HCT116 (cell line): ENCODE results near the gene PVR. TPM values are rescaled to one million over a fixed set of nuclear protein-coding genes. Genes with fewer than 3 reads are reported as not detected.

ENCODE experiments used
- ATAC-seq: fragments of 200-7000 bp; cut with Tn5 transposase; 2 replicates; pipeline ENCODE4 v1.9.1; 2020; ENCODE audit warnings: mild to moderate bottlenecking, moderate library complexity
- BruUV-seq: library from RNA; stranded (reverse); fragments of 400-500 nt; replicated peaks from 2 replicates; lab custom pipeline; 2021; lab: Mats Ljungman, UMichigan
- CTCF ChIA-PET: fragments of 300-600 bp; sonication (Branson Sonifier 250); formaldehyde crosslinking; loops from one replicate; lab custom pipeline; 2021; ENCODE audit warnings: antibody characterized with exemption; lab: Charles Lee
- POLR2A ChIA-PET: fragments of 300-600, 350-600 bp; sonication (Branson Sonifier 250); formaldehyde crosslinking; loops from one replicate; lab custom pipeline; 2021; ENCODE audit warnings: antibody characterized with exemption; lab: Charles Lee
- RAD21 ChIA-PET, 2 experiments: fragments of 300-600 bp; sonication (Branson Sonifier 250); formaldehyde crosslinking; loops; one replicate each; lab custom pipeline; 2023; ENCODE audit warnings: low total read pairs in 2 of 2; ENCODE audit not compliant: uncharacterized antibody in 2 of 2, unreplicated experiment in 2 of 2, low non-redundant PET in 1 of 2; lab: Charles Lee
- DNase-seq: peaks from one replicate; pipeline ENCODE4 v3.0.0-alpha.2; 2010; ENCODE audit warnings: low read depth, low spot score
- H2AFZ ChIP-seq: fragments of 200-600 bp; shearing (Covaris generic), sonication (generic); 2 replicates; pipeline ENCODE4 v1.6.1; 2017; ENCODE audit warnings: low read depth, mixed run types, mixed read lengths, antibody characterized with exemption, low read length; ENCODE audit not compliant: poor library complexity, severe bottlenecking
- H3K27ac ChIP-seq: 2 replicates; pipeline ENCODE4 v1.5.1; 2012; ENCODE audit warnings: low read depth, low read length
- H3K27me3 ChIP-seq: fragments of 200-600 bp; sonication (generic); 2 replicates; pipeline ENCODE4 v1.6.1; 2016; ENCODE audit warnings: mixed run types, low read length, mixed read lengths; ENCODE audit not compliant: insufficient read depth
- H3K36me3 ChIP-seq, 2 experiments: fragments of 200-500 bp in 1 of 2; fragments of 200-600 bp in 1 of 2; sonication (Bioruptor generic) in 1 of 2; sonication (generic) in 1 of 2; 2 replicates each; pipeline versions ENCODE4 v1.5.1 to v1.6.1; 2014 to 2016; ENCODE audit warnings: low read length in 2 of 2, inconsistent platforms in 1 of 2, mixed read lengths in 1 of 2, mixed run types in 1 of 2; ENCODE audit not compliant: insufficient read depth in 2 of 2, control insufficient read depth in 1 of 2
- H3K4me1 ChIP-seq, 2 experiments: fragments of 200-600 bp in 1 of 2; sonication (generic) in 1 of 2; 2 replicates each; pipeline versions ENCODE4 v1.5.1 to v1.6.1; 2012 to 2017; ENCODE audit warnings: low read length in 2 of 2, inconsistent platforms in 1 of 2, mild to moderate bottlenecking in 1 of 2, mixed read lengths in 1 of 2, mixed run types in 1 of 2, moderate library complexity in 1 of 2; ENCODE audit not compliant: insufficient read depth in 2 of 2, control insufficient read depth in 1 of 2
- H3K4me2 ChIP-seq: fragments of 200-600 bp; sonication (generic); 2 replicates; pipeline ENCODE4 v1.6.1; 2017; ENCODE audit warnings: mixed run types, low read length, mixed read lengths
- H3K4me3 ChIP-seq, 2 experiments: fragments of 200-600 bp in 1 of 2; sonication (generic) in 1 of 2; replicated peaks in 1 of 2; 2 replicates each; pipeline ENCODE4 v1.5.1; 2011 to 2016; ENCODE audit warnings: low read length in 2 of 2, control low read depth in 1 of 2, low read depth in 1 of 2, mild to moderate bottlenecking in 1 of 2, mixed read lengths in 1 of 2, mixed run types in 1 of 2
- H3K79me2 ChIP-seq: fragments of 200-600 bp; sonication (generic); 2 replicates; pipeline ENCODE4 v1.6.1; 2017; ENCODE audit warnings: mild to moderate bottlenecking, mixed run types, low read length, moderate library complexity, mixed read lengths; ENCODE audit not compliant: insufficient read depth
- H3K9ac ChIP-seq: fragments of 200-600 bp; sonication (generic); 2 replicates; pipeline ENCODE4 v1.6.1; 2016; ENCODE audit warnings: low read length, mixed read lengths
- H3K9me2 ChIP-seq: fragments of 200-600 bp; sonication (generic), shearing (Covaris generic); 2 replicates; pipeline ENCODE4 v1.6.1; 2017; ENCODE audit warnings: mixed run types, mild to moderate bottlenecking, moderate library complexity; ENCODE audit not compliant: insufficient read depth
- H3K9me3 ChIP-seq, 2 experiments: fragments of 200-500 bp in 1 of 2; fragments of 200-600 bp in 1 of 2; sonication (Bioruptor generic) in 1 of 2; sonication (generic) in 1 of 2; 2 replicates each; pipeline ENCODE4 v1.6.1; 2014 to 2017; ENCODE audit warnings: low read length in 2 of 2, mixed read lengths in 2 of 2, inconsistent platforms in 1 of 2, low read depth in 1 of 2, mild to moderate bottlenecking in 1 of 2, mixed run types in 1 of 2, moderate library complexity in 1 of 2; ENCODE audit not compliant: control insufficient read depth in 1 of 2, insufficient read depth in 1 of 2
- H4K20me1 ChIP-seq: fragments of 200-600 bp; sonication (generic), shearing (Covaris generic); 2 replicates; pipeline ENCODE4 v1.6.1; 2017; ENCODE audit warnings: mixed run types, mild to moderate bottlenecking, moderate library complexity; ENCODE audit not compliant: insufficient read depth
- CBX3 ChIP-seq: IDR thresholded peaks from 2 replicates; pipeline ENCODE4 v1.6.1; 2012; ENCODE audit warnings: low read depth
- EGR1 ChIP-seq: IDR thresholded peaks from 2 replicates; pipeline ENCODE4 v1.6.1; 2012; ENCODE audit warnings: low read depth
- ELF1 ChIP-seq: IDR thresholded peaks from 2 replicates; pipeline ENCODE4 v1.6.1; 2012; ENCODE audit warnings: low read depth, borderline replicate concordance
- EZH2 ChIP-seq: fragments of 200-600 bp; sonication (generic); IDR thresholded peaks from 2 replicates; pipeline ENCODE4 v1.6.1; 2017; ENCODE audit warnings: antibody characterized with exemption, mixed run types
- EZH2phosphoT487 ChIP-seq: fragments of 200-600 bp; IDR thresholded peaks from 2 replicates; pipeline ENCODE4 v1.6.1; 2018; ENCODE audit warnings: antibody characterized with exemption, borderline replicate concordance
- FOSL1 ChIP-seq: IDR thresholded peaks from 2 replicates; pipeline ENCODE4 v1.6.1; 2012; ENCODE audit warnings: low read depth
- JUND ChIP-seq: IDR thresholded peaks from 2 replicates; pipeline ENCODE4 v1.6.1; 2012
- MAX ChIP-seq: IDR thresholded peaks from 2 replicates; pipeline ENCODE4 v1.6.1; 2012
- POLR2A ChIP-seq: IDR thresholded peaks from 2 replicates; pipeline ENCODE4 v1.7.0; 2011; ENCODE audit warnings: borderline replicate concordance; ENCODE audit not compliant: insufficient read depth, insufficient read length; ENCODE audit errors: extremely low read depth
- POLR2AphosphoS5 ChIP-seq: IDR thresholded peaks from 2 replicates; pipeline ENCODE4 v1.6.1; 2011; ENCODE audit warnings: mild to moderate bottlenecking, low read depth, low read length, moderate library complexity
- SP1 ChIP-seq: IDR thresholded peaks from 2 replicates; pipeline ENCODE4 v1.6.1; 2012; ENCODE audit warnings: low read depth
- SRF ChIP-seq: IDR thresholded peaks from 2 replicates; pipeline ENCODE4 v1.6.1; 2012; ENCODE audit warnings: low read depth
- TCF7L2 ChIP-seq: IDR thresholded peaks from 2 replicates; pipeline ENCODE4 v1.7.0; 2011; ENCODE audit warnings: borderline replicate concordance, inconsistent platforms; ENCODE audit not compliant: insufficient read depth, insufficient read length; ENCODE audit errors: extremely low read depth
- YY1 ChIP-seq: IDR thresholded peaks from 2 replicates; pipeline ENCODE4 v1.6.1; 2011; ENCODE audit warnings: low read length, low read depth, moderate library complexity, mild to moderate bottlenecking; ENCODE audit not compliant: insufficient replicate concordance; ENCODE audit errors: extremely low read depth
- ZBTB33 ChIP-seq: IDR thresholded peaks from 2 replicates; pipeline ENCODE4 v1.6.1; 2011; ENCODE audit warnings: mild to moderate bottlenecking, low read length, moderate library complexity; ENCODE audit not compliant: insufficient replicate concordance; ENCODE audit errors: extremely low read depth
- ZFX ChIP-seq: fragments of 450-650 bp; IDR thresholded peaks from 2 replicates; pipeline ENCODE4 v1.6.1; 2017
- ZNF274 ChIP-seq: fragments of 200-500 bp; sonication (Bioruptor generic); IDR thresholded peaks from 2 replicates; pipeline ENCODE4 v1.6.1; 2014; ENCODE audit warnings: mild to moderate bottlenecking, low read depth, low read length, inconsistent platforms
- intact Hi-C: fragments of 100-400 bp; cut with micrococcal nuclease; formaldehyde crosslinking; loops from 2 replicates; pipeline ENCODE4 v1.10.0; 2022
- total RNA-seq: library from RNA; stranded (reverse); gene quantifications from one replicate; pipeline ENCODE4 v1.2.1, GENCODE V29; 2021; ENCODE audit not compliant: unreplicated experiment

Gene PVR
- total RNA-seq, 1 experiment from 2014 or later: 62.0 TPM

GRCh38 chr19:44701228-44701627 lies 57.5 kb downstream of the PVR start:
- POLR2A ChIA-PET: no interaction called here
- RAD21 ChIA-PET: no interaction called here

More at GRCh38 chr19:44701228-44701627, 57.5 kb downstream of the PVR start:
- Histone ChIP-seq H3K9me2 (no peaks in the 10 kb centered on the region), H3K9ac (no peak overlapping the region), H3K4me1 (peaks cover 0 to 6% of the 10 kb centered on the region in 2 experiments; a peak in 1 of 4 replicates), H3K36me3 (no peaks in the 10 kb centered on the region), H2AFZ (no peak overlapping the region), H3K27ac (no peak overlapping the region), H4K20me1 (no peaks in the 10 kb centered on the region), H3K9me3 (no peaks in the 10 kb centered on the region), H3K27me3 (no peaks in the 10 kb centered on the region), H3K4me2 (no peak overlapping the region)
- DNase-seq: no peak
- intact Hi-C loops: no loop called here
- no TSS peak for BruUV-seq
- CTCF ChIA-PET: interaction anchor here (1.4 kb wide), 1 partner anchor 12 kb away, joined by 5 read pairs; no protein-coding TSS in a partner anchor
- TF ChIP-seq ZNF274 (no peak), SP1 (no peak), EZH2 (no peak), EGR1 (no peak), POLR2A (no peak), SRF (no peak), ZBTB33 (no peak), FOSL1 (no peak), YY1 (no peak), ZFX (no peak), MAX (no peak), EZH2phosphoT487 (no peak), POLR2AphosphoS5 (no peak), CBX3 (no peak), TCF7L2 (no peak), ELF1 (no peak), JUND (no peak)
- TF ChIP-seq, all 23 proteins: peak for 0
- Histone ChIP-seq H3K79me2 (no peaks in the 10 kb centered on the region), H3K4me3 (no peak overlapping the region)
- ATAC-seq: no peak
